ENCODE measurements around the gene KCNJ4. TPM values are rescaled to one million over a fixed set of nuclear protein-coding genes. Genes with fewer than 3 reads are reported as not detected.
A peak's percentile ranks its signal among the peaks of the same experiment; 100 is the strongest.

Gene KCNJ4
- total RNA-seq, 1 experiment from 2014 or later = 0.27 TPM

DNA sequence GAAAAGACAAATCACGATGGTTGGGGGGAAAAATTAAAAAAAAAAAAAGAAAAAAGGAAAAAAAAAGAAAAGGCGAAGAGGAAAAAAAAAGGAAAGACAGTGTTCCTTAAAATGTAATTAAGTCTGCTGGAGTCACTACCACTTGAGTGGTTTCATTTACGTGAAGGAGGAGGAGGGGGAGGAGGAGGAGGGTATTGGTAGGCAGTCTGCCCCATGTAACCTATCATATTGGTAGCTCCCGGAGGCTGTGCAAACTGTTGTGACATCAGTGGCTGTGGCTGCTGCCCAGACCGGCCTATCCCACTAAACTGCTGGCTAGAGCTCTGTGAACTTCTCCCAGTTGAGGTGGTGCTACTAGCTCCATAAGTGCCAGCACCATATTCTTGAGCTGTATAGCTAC, 30.8 kb upstream of the KCNJ4 start:
- DNase-seq = no peak
- ChIA-PET CTCF (no interaction called here), POLR2A (interaction anchor here (1.1 kb wide), 1 partner anchor 10 kb away, joined by 4 read pairs; no protein-coding TSS in a partner anchor)
- intact Hi-C loops (cut with micrococcal nuclease; ENCODE audit: unreplicated experiment) = no loop called here
- no peaks in the 10 kb centered on the region for H3K27me3 Mint-ChIP-seq (ENCODE audit: insufficient read depth, unreplicated experiment)
- H3K36me3 Mint-ChIP-seq (ENCODE audit: insufficient read depth, unreplicated experiment) = peaks cover 100% of the 10 kb centered on the region
- no peak for TF ChIP-seq CTCF (IDR thresholded peaks at IDR 0.05; ENCODE audit: insufficient read depth in 1 of 2, low read depth in 1 of 2, low read length in 1 of 2, severe bottlenecking in 1 of 2, unreplicated experiment in 1 of 2)
- no peaks in the 10 kb centered on the region for H3K9me3 Mint-ChIP-seq (ENCODE audit: unreplicated experiment)
- H3K36me3 ChIP-seq (ENCODE audit: control insufficient read depth, insufficient read depth, low read length) = peaks cover 7% of the 10 kb centered on the region; the same call in 1 of the 2 replicates
- H3K9me3 ChIP-seq = no peaks in the 10 kb centered on the region
- H3K4me1 ChIP-seq = no peaks in the 10 kb centered on the region
- no peaks in the 10 kb centered on the region for H3K4me1 Mint-ChIP-seq (ENCODE audit: low read depth, unreplicated experiment)
- H3K27ac Mint-ChIP-seq (ENCODE audit: unreplicated experiment) = no peak overlapping the region
- BruUV-seq (replicated peaks) = no TSS peak
- H3K27me3 ChIP-seq (replicated peaks; ENCODE audit: control insufficient read depth, insufficient read depth, low read length) = no peaks in the 10 kb centered on the region
- no peak overlapping the region for H3K4me3 Mint-ChIP-seq (ENCODE audit: unreplicated experiment)
- no peak overlapping the region for H3K4me3 ChIP-seq (ENCODE audit: low read depth, low read length)

- intact Hi-C loops (cut with micrococcal nuclease; ENCODE audit: unreplicated experiment) = loop anchor here (5.0 kb wide), 1 partner anchor 88 kb away; the partner anchor contains the start of gene DMC1
- Histone ChIP-seq H3K4me1 (no peaks in the 10 kb centered on the region), H3K27me3 (replicated peaks; ENCODE audit: control insufficient read depth, insufficient read depth, low read length) (no peaks in the 10 kb centered on the region), H3K4me3 (ENCODE audit: low read depth, low read length) (no peak overlapping the region), H3K9me3 (no peaks in the 10 kb centered on the region), H3K36me3 (ENCODE audit: control insufficient read depth, insufficient read depth, low read length) (peaks cover 6% of the 10 kb centered on the region; the same call in 1 of the 2 replicates)
- no peak for DNase-seq
- BruUV-seq (replicated peaks) = no TSS peak
- ChIA-PET CTCF (no interaction called here), POLR2A (interaction anchor here (0.6 kb wide), 1 partner anchor 537 kb away, joined by 6 read pairs; no protein-coding TSS in a partner anchor)
- no peak overlapping the region for H3K4me3 Mint-ChIP-seq (ENCODE audit: unreplicated experiment)
- TF ChIP-seq CTCF (IDR thresholded peaks at IDR 0.05; ENCODE audit: insufficient read depth in 1 of 2, low read depth in 1 of 2, low read length in 1 of 2, severe bottlenecking in 1 of 2, unreplicated experiment in 1 of 2) = no peak
- peaks cover 92% of the 10 kb centered on the region for H3K36me3 Mint-ChIP-seq (ENCODE audit: insufficient read depth, unreplicated experiment)
- no peaks in the 10 kb centered on the region for H3K27me3 Mint-ChIP-seq (ENCODE audit: insufficient read depth, unreplicated experiment)
- H3K9me3 Mint-ChIP-seq (ENCODE audit: unreplicated experiment) = no peaks in the 10 kb centered on the region
- H3K4me1 Mint-ChIP-seq (ENCODE audit: low read depth, unreplicated experiment) = no peaks in the 10 kb centered on the region
- H3K27ac Mint-ChIP-seq (ENCODE audit: unreplicated experiment) = no peak overlapping the region
Measured at GRCh38 chr22:38484244-38484643, 29.2 kb upstream of the KCNJ4 start.

GRCh38 chr22:38482662-38483308, 27.8 kb upstream of the KCNJ4 start:
- H3K36me3 Mint-ChIP-seq (ENCODE audit: insufficient read depth, unreplicated experiment) = peaks cover 81% of the 10 kb centered on the region
- Histone ChIP-seq H3K4me1 (peaks cover 3% of the 10 kb centered on the region), H3K9me3 (no peaks in the 10 kb centered on the region), H3K27me3 (replicated peaks; ENCODE audit: control insufficient read depth, insufficient read depth, low read length) (no peaks in the 10 kb centered on the region), H3K36me3 (ENCODE audit: control insufficient read depth, insufficient read depth, low read length) (peaks cover 6% of the 10 kb centered on the region; the same call in 1 of the 2 replicates), H3K4me3 (ENCODE audit: low read depth, low read length) (no peak overlapping the region)
- no peaks in the 10 kb centered on the region for H3K27me3 Mint-ChIP-seq (ENCODE audit: insufficient read depth, unreplicated experiment)
- no peak overlapping the region for H3K4me3 Mint-ChIP-seq (ENCODE audit: unreplicated experiment)
- TF ChIP-seq CTCF (IDR thresholded peaks at IDR 0.05; ENCODE audit: insufficient read depth in 1 of 2, low read depth in 1 of 2, low read length in 1 of 2, severe bottlenecking in 1 of 2, unreplicated experiment in 1 of 2) = no peak
- H3K9me3 Mint-ChIP-seq (ENCODE audit: unreplicated experiment) = no peaks in the 10 kb centered on the region
- DNase-seq = no peak
- TSS peak; percentile 41 for BruUV-seq (replicated peaks)
- peaks cover 4% of the 10 kb centered on the region for H3K4me1 Mint-ChIP-seq (ENCODE audit: low read depth, unreplicated experiment)
- intact Hi-C loops (cut with micrococcal nuclease; ENCODE audit: unreplicated experiment) = loop anchor here (5.0 kb wide), 1 partner anchor 90 kb away; the partner anchor contains the start of gene DMC1
- H3K27ac Mint-ChIP-seq (ENCODE audit: unreplicated experiment) = no peak overlapping the region
- POLR2A ChIA-PET = interaction anchor here (0.6 kb wide), 1 partner anchor 58 kb away, joined by 3 read pairs; no protein-coding TSS in a partner anchor
- CTCF ChIA-PET = no interaction called here

Measured in Caco-2 (cell line).